K562 (cell line): ENCODE data around the gene KIR3DL2. TPM values are rescaled to one million over a fixed set of nuclear protein-coding genes. Genes with fewer than 3 reads are reported as not detected.
A peak's percentile ranks its signal among the peaks of the same experiment; 100 is the strongest.

Experiments used
- DLX4 ChIP-seq: fragments of 250-450 bp; sonication (Bioruptor Pico); IDR thresholded peaks from 2 replicates; pipeline ENCODE4 v1.6.1; 2021; ENCODE audit warnings: mild to moderate bottlenecking
- GTF3C2 ChIP-seq: IDR thresholded peaks from 3 replicates; pipeline ENCODE4 v1.6.1; 2011; ENCODE audit warnings: borderline replicate concordance, mild to moderate bottlenecking, moderate library complexity; ENCODE audit not compliant: insufficient read length; ENCODE audit errors: extremely low read depth
- POLR2AphosphoS5 ChIP-seq: IDR thresholded peaks from 2 replicates; pipeline ENCODE4 v1.6.1; 2011; ENCODE audit warnings: mild to moderate bottlenecking, low read depth, low read length, moderate library complexity; ENCODE audit not compliant: control insufficient read depth, insufficient read depth
- PTRF ChIP-seq: fragments of 450-650 bp; IDR thresholded peaks from 2 replicates; pipeline ENCODE4 v1.6.1; 2016; ENCODE audit warnings: mild to moderate bottlenecking, missing genetic modification characterization, missing compliant biosample characterization
- SMARCA4 ChIP-seq: fragments of 450-650 bp; IDR thresholded peaks from 2 replicates; pipeline ENCODE4 v1.6.1; 2016
- TCF3 ChIP-seq: sonication (generic); formaldehyde crosslinking; IDR thresholded peaks from 2 replicates; pipeline ENCODE4 v1.4.0; 2020; ENCODE audit warnings: mild to moderate bottlenecking, missing genetic modification reagents
- VEZF1 ChIP-seq: fragments of 200-800 bp; sonication (Bioruptor generic); IDR thresholded peaks from 2 replicates; pipeline ENCODE4 v1.6.1; 2017; ENCODE audit warnings: missing genetic modification characterization, missing compliant biosample characterization
- ZNF282 ChIP-seq: sonication (generic); formaldehyde crosslinking; IDR thresholded peaks from 2 replicates; pipeline ENCODE4 v1.8.1; 2023; ENCODE audit warnings: missing genetic modification reagents
- ZNF318 ChIP-seq, 2 experiments: fragments of 450-650 bp; IDR thresholded peaks; 2 replicates each; pipeline ENCODE4 v1.6.1; 2016; ENCODE audit warnings: mild to moderate bottlenecking in 2 of 2, borderline replicate concordance in 1 of 2, low read depth in 1 of 2, moderate library complexity in 1 of 2
- ZNF518B ChIP-seq: fragments of 250-450 bp; sonication (Bioruptor Pico); IDR thresholded peaks from 2 replicates; pipeline ENCODE4 v1.5.0; 2021; ENCODE audit warnings: mild to moderate bottlenecking, moderate library complexity
- polyA plus RNA-seq, 8 experiments: library from polyadenylated mRNA; depleted of rRNA in 4 of 8; stranded (reverse) in 5 of 8; unstranded in 3 of 8; fragments of >200 nt; fragmentation: Nextera tagmentation in 2 of 8; fragmentation: Illumina TruSeq in 1 of 8; extraction: Ambion mirVana in 2 of 8; extraction: Trizol in 1 of 8; gene quantifications; 2 replicates each; pipeline versions ENCODE4 v1.2.1 to v1.2.3, GENCODE V29; 2011 to 2014; ENCODE audit warnings: inconsistent platforms in 1 of 8, missing spikeins in 1 of 8
- total RNA-seq, 7 experiments: library from RNA; depleted of rRNA in 6 of 7; stranded (reverse); fragments of >200 nt in 6 of 7; fragmentation: Illumina TruSeq in 2 of 7; extraction: Trizol in 2 of 7; gene quantifications; 2 replicates each; pipeline versions ENCODE4 v1.2.1 to v1.2.3, GENCODE V29; 2011 to 2021; ENCODE audit warnings: low replicate concordance in 1 of 7

The KIR3DL2 gene
- total and polyA plus RNA-seq, 9 of the 15 experiments (the other 6 are each of a cell fraction or from before 2014, with no cell fraction given), result not detected

GRCh38 chr19:54905421-54905802, 55.2 kb downstream of the KIR3DL2 start (continued):
- TF ChIP-seq GTF3C2, result no peak
- TF ChIP-seq ZNF282 (CRISPR knock-in tag), result no peak
- TF ChIP-seq VEZF1 (CRISPR knock-in tag), result 0 out of 2 replicates have a peak, but pooled peaks have one; percentile 37
- no peak for TF ChIP-seq DLX4
- TF ChIP-seq ZNF518B (CRISPR knock-in tag), result no peak
- no peak for TF ChIP-seq PTRF
- TF ChIP-seq TCF3 (CRISPR knock-in tag), result peak; percentile 81
- peak; percentile 35; the same call in 1 of the 2 replicates for TF ChIP-seq POLR2AphosphoS5
- peak; percentile 57 for TF ChIP-seq SMARCA4
- TF ChIP-seq ZNF318 (IDR thresholded peaks at IDR 0.05; ENCODE audit: borderline replicate concordance in 1 of 2, low read depth in 1 of 2), result no peak
